ENCODE data around the gene BANF1. TPM values are rescaled to one million over a fixed set of nuclear protein-coding genes. Genes with fewer than 3 reads are reported as not detected.

BANF1 gene
- total RNA-seq, 6 experiments from 2014 or later: 30.2 to 96.9 (median 72.0) TPM

DNA sequence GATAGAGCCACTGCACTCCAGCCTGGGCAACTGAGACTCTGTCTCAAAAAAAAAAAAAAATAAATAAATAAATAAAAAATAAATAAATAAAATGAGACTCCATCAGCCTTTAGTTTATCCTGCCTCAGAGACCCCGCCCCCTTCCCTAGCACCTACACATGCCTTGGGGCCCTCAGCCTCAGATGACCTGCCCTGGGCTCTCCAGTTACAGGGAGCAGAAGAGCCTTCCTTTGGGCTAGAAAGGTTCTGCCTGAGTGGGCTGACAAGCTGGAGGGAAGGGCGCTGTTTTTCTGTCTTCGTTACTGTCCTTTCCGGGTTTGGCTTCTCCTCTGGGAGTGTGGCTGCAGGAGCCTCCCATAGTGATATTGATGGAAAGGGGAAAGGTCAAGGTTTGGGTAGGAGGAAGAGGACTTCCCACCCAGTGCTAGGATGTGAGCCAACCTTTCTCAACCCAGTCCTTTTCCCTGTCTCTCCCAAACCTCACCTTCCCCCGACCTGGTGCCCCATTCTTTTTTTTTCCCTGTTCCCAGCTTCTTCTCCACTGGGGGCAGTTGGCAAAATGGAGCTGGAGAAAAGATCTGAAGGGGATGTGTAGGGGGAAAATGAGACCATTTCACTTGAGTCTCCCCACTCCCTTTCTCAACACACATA lies 48.4 kb downstream of the BANF1 start:
- ATAC-seq (no peak), DNase-seq (no peak)
- Histone ChIP-seq H3K4me1 (peaks cover 0 to 20% (median 6%) of the 10 kb centered on the region in 4 donors), H3K36me3 (peaks cover 5 to 13% (median 10%) of the 10 kb centered on the region in 4 donors), H3K27ac (no peak overlapping the region), H3K4me3 (no peak overlapping the region), H3K9me3 (no peaks in the 10 kb centered on the region), H3K27me3 (no peaks in the 10 kb centered on the region)
- TF ChIP-seq, protein P1, sequence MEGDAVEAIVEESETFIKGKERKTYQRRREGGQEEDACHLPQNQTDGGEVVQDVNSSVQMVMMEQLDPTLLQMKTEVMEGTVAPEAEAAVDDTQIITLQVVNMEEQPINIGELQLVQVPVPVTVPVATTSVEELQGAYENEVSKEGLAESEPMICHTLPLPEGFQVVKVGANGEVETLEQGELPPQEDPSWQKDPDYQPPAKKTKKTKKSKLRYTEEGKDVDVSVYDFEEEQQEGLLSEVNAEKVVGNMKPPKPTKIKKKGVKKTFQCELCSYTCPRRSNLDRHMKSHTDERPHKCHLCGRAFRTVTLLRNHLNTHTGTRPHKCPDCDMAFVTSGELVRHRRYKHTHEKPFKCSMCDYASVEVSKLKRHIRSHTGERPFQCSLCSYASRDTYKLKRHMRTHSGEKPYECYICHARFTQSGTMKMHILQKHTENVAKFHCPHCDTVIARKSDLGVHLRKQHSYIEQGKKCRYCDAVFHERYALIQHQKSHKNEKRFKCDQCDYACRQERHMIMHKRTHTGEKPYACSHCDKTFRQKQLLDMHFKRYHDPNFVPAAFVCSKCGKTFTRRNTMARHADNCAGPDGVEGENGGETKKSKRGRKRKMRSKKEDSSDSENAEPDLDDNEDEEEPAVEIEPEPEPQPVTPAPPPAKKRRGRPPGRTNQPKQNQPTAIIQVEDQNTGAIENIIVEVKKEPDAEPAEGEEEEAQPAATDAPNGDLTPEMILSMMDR (IDR thresholded peaks at IDR 0.05): no peak
- TF ChIP-seq POLR2A (IDR thresholded peaks at IDR 0.05): no peak
- intact Hi-C loops (cut with DNase I): no loop called here
- WGBS (ENCODE audit: insufficient coverage, low coverage, low lambda C conversion rate, missing lambda C conversion rate): 51% methylated on average over 5 of the region's 5 CpGs

DNA sequence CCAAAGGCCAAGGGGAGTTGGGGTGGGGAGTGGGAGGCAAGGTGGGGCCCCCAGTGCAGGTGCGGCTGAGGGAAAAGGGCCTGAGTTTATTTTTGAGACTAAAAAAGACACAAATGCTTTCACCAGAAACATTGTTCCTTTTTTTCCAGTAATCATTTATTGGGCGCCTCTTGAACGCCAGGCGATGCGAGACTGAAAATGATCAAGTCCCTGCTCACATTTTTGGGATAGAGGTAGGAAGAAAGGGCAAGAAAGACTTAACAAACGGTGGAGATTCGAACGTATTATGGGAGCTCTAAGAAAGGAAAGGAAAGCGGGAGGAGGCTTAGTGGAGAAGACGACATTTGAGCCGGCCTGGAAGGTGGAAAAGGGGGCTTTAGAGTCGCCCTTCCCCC lies 49.1 kb downstream of the BANF1 start:
- Histone ChIP-seq H3K4me1 (peaks cover 0 to 24% (median 6%) of the 10 kb centered on the region in 4 donors), H3K27me3 (no peaks in the 10 kb centered on the region), H3K4me3 (peak overlapping the region; percentile 61 to 97 (median 80)), H3K9me3 (no peaks in the 10 kb centered on the region), H3K27ac (peak overlapping the region; percentile 27 to 78 (median 72)), H3K36me3 (peaks cover 5 to 19% (median 13%) of the 10 kb centered on the region in 4 donors)
- intact Hi-C loops (cut with DNase I): no loop called here
- DNase-seq (no peak), ATAC-seq (no peak)
- 38% methylated on average over 11 of the region's 12 CpGs for WGBS (ENCODE audit: insufficient coverage, low coverage, low lambda C conversion rate, missing lambda C conversion rate)
- TF ChIP-seq POLR2A (IDR thresholded peaks at IDR 0.05): no peak

DNA sequence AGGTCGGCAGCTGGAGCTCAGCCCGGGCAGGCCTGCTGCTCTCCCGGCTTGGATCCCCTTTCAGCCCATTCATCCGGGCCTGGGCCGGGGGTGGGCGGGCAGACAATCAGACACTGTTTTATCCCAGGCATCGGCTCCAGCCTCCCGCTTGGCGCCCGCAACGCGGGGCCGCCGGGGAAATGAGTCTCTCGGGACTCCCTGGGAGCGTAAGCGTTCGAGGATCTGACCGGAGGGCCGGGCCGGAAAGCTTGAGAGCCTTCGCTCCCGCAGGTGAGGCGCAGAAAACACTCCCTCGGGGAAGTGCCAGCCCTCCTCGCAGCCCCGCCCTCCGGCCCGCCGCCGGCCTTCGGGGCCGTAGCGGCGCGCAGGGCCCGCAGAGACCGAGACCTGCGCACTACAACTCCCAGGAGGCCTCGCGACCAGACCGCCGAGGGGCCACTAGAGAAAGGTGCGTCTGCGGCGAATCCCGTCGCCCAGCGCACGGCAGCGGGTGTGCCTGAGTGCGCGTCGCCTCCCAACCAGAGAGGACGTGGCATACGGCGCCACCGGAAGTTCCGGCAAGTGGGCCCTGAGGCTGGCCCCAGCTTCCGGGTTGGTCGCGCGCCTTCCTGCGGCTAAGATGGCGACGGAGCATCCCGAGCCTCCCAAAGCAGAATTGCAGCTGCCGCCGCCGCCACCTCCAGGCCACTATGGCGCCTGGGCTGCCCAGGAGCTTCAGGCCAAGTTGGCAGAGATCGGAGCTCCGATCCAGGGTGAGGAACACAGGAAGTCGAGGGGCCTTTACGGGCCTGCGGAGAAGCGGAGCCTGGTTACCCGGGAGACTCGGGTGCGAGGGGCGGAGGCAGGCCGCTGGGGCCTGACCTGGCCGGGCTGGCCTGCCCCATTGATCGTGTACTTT lies 49.7 kb downstream of the BANF1 start, which contains the start of gene SF3B2:
Gene SF3B2, plus strand, starts transcription at position 599 of the 898 bp plus-strand sequence. Its CDS starts 21 bp downstream, at position 620.
- Histone ChIP-seq H3K36me3 (peaks cover 10 to 25% (median 18%) of the 10 kb centered on the region in 4 donors), H3K4me1 (peaks cover 0 to 24% (median 6%) of the 10 kb centered on the region in 4 donors), H3K9me3 (no peaks in the 10 kb centered on the region), H3K27me3 (no peaks in the 10 kb centered on the region), H3K27ac (peak within 1 kb of the TSS; percentile 27 to 78 (median 72)), H3K4me3 (peak within 1 kb of the TSS; percentile 61 to 97 (median 80))
- intact Hi-C loops (cut with DNase I): no loop called here
- ATAC-seq (peak; percentile 95 to 98 (median 96)), DNase-seq (peak; percentile 99 to 100 (median 99))
- TF ChIP-seq POLR2A (IDR thresholded peaks at IDR 0.05): peak; percentile 60
- TF ChIP-seq, protein P1 (IDR thresholded peaks at IDR 0.05): no peak
- 0% methylated on average over 20 of the region's 84 CpGs for WGBS (ENCODE audit: insufficient coverage, low coverage, low lambda C conversion rate, missing lambda C conversion rate)

DNA sequence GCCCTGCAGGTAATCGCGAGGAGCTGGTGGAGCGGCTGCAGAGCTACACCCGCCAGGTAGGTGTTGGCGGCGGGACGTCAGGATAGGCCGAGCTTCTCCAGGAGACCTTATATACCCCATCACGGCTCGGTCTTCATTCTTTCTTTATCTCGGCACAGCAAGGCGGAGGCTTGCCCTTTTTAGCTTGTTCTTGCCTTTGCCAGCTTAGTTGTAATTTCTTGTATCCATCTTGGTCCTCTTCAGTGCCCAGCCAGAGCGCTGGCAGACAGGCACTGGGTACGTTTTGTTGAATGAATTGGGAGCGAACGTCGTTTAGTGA lies 50.3 kb downstream of the BANF1 start:
- TF ChIP-seq, protein P1 (IDR thresholded peaks at IDR 0.05): no peak
- TF ChIP-seq POLR2A (IDR thresholded peaks at IDR 0.05): no peak
- peak overlapping the region; percentile 19 to 69 (median 26) for H3K27ac ChIP-seq
- H3K27me3 ChIP-seq: no peaks in the 10 kb centered on the region
- H3K9me3 ChIP-seq: no peaks in the 10 kb centered on the region
- ATAC-seq: no peak
- H3K36me3 ChIP-seq: peaks cover 13 to 31% (median 22%) of the 10 kb centered on the region in 4 donors
- intact Hi-C loops (cut with DNase I): no loop called here
- H3K4me1 ChIP-seq: peaks cover 0 to 24% (median 6%) of the 10 kb centered on the region in 4 donors
- under 1% methylated on average over 9 of the region's 17 CpGs for WGBS (ENCODE audit: insufficient coverage, low coverage, low lambda C conversion rate, missing lambda C conversion rate)
- DNase-seq: no peak
- peak overlapping the region; percentile 61 to 97 (median 80) for H3K4me3 ChIP-seq

Other genes starting within 250 kb of the BANF1 start
- gene AP5B1, start 221.5 kb upstream of the BANF1 start, total RNA-seq: 10 to 100 TPM in 3 of 6 experiments, 1 to 10 TPM in 3; 5.0 to 13.5 (median 9.7) TPM
- gene OVOL1, start 215.4 kb upstream of the BANF1 start, total RNA-seq: not detected
- under 1 TPM in 3 of 6 experiments, not detected in 3; 0.16 to 0.37 (median 0.31) TPM for gene SNX32, start 168.5 kb upstream of the BANF1 start, total RNA-seq
- gene CFL1, start 144.3 kb upstream of the BANF1 start, total RNA-seq: 100 to 1,000 TPM; 219 to 503 (median 313) TPM
- 10 to 100 TPM; 14.0 to 25.6 (median 19.7) TPM for gene MUS81, start 142.1 kb upstream of the BANF1 start, total RNA-seq
- 10 to 100 TPM in 1 of 6 experiments, 1 to 10 TPM in 5; 5.1 to 13.9 (median 7.8) TPM for gene EFEMP2, start 129.7 kb upstream of the BANF1 start, total RNA-seq
- 1 to 10 TPM in 3 of 6 experiments, under 1 TPM in 3; 0.49 to 1.3 (median 1.0) TPM for gene CTSW, start 122.7 kb upstream of the BANF1 start, total RNA-seq
- gene FIBP, start 114.0 kb upstream of the BANF1 start, total RNA-seq: 10 to 100 TPM; 19.4 to 66.1 (median 23.3) TPM
- 10 to 100 TPM in 2 of 6 experiments, 1 to 10 TPM in 4; 4.9 to 19.2 (median 6.6) TPM for gene CCDC85B, start 111.8 kb upstream of the BANF1 start, total RNA-seq
- gene FOSL1, start 102.1 kb upstream of the BANF1 start, total RNA-seq: 1 to 10 TPM in 1 of 6 experiments, under 1 TPM in 3, not detected in 2; 0.35 to 1.2 (median 0.89) TPM
- gene C11orf68, start 83.4 kb upstream of the BANF1 start, total RNA-seq: 10 to 100 TPM in 4 of 6 experiments, 1 to 10 TPM in 2; 6.5 to 14.0 (median 12.4) TPM
- 10 to 100 TPM; 21.8 to 50.8 (median 32.6) TPM for gene DRAP1, start 83.1 kb upstream of the BANF1 start, total RNA-seq
- gene TSGA10IP, start 57.0 kb upstream of the BANF1 start, total RNA-seq: not detected
- 10 to 100 TPM; 14.3 to 34.1 (median 20.6) TPM for gene SART1, start 40.8 kb upstream of the BANF1 start, total RNA-seq
- 10 to 100 TPM; 11.5 to 22.1 (median 13.1) TPM for gene EIF1AD, start 346 bp upstream of the BANF1 start, total RNA-seq
- not detected for gene CST6, start 9.5 kb downstream of the BANF1 start, total RNA-seq
- gene CATSPER1, start 24.0 kb downstream of the BANF1 start, total RNA-seq: not detected
- not detected for gene GAL3ST3, start 46.7 kb downstream of the BANF1 start, total RNA-seq
- 10 to 100 TPM; 52.2 to 85.4 (median 67.2) TPM for gene SF3B2, start 49.9 kb downstream of the BANF1 start, total RNA-seq
- 10 to 100 TPM in 4 of 6 experiments, 1 to 10 TPM in 2; 5.8 to 23.7 (median 12.5) TPM for gene PACS1, start 67.8 kb downstream of the BANF1 start, total RNA-seq

Data from right lobe of liver (tissue), 6 donors.